CD14-positive monocyte (primary cell): ENCODE measurements around the gene KLHL40. TPM values are rescaled to one million over a fixed set of nuclear protein-coding genes. Genes with fewer than 3 reads are reported as not detected.

ENCODE experiments used
- DNase-seq, 3 donors: peaks; one replicate each; pipeline ENCODE4 v3.0.0-alpha.2; 2011 to 2022
- H2AFZ ChIP-seq: 2 replicates; pipeline ENCODE4 v1.6.0; 2012; ENCODE audit warnings: mild to moderate bottlenecking, low read depth, low read length, inconsistent platforms; ENCODE audit not compliant: insufficient read depth, poor library complexity, severe bottlenecking
- H3K27ac ChIP-seq, 2 donors: 1 replicate in 1 of 2; 2 replicates in 1 of 2; pipeline ENCODE4 v1.5.1; 2012 to 2013; ENCODE audit warnings: low read length in 2 of 2, control low read depth in 1 of 2, inconsistent platforms in 1 of 2, low read depth in 1 of 2, mild to moderate bottlenecking in 1 of 2
- H3K27me3 ChIP-seq, 2 donors: one replicate each; pipeline versions ENCODE4 v1.6.0 to v1.6.1; 2011 to 2013; ENCODE audit warnings: low read length in 2 of 2; ENCODE audit not compliant: control insufficient read depth in 2 of 2, insufficient read depth in 2 of 2
- H3K36me3 ChIP-seq, 2 donors: replicated peaks in 1 of 2; 1 replicate in 1 of 2; 2 replicates in 1 of 2; pipeline versions ENCODE4 v1.5.1 to v1.6.1; 2012 to 2013; ENCODE audit warnings: low read length in 2 of 2, control low read depth in 1 of 2, inconsistent platforms in 1 of 2, mild to moderate bottlenecking in 1 of 2; ENCODE audit not compliant: insufficient read depth in 2 of 2, control insufficient read depth in 1 of 2
- H3K4me1 ChIP-seq, 2 donors: 1 replicate in 1 of 2; 2 replicates in 1 of 2; pipeline versions ENCODE4 v1.5.1 to v1.6.1; 2012 to 2013; ENCODE audit warnings: low read length in 2 of 2, control low read depth in 1 of 2, inconsistent platforms in 1 of 2, mild to moderate bottlenecking in 1 of 2, moderate library complexity in 1 of 2; ENCODE audit not compliant: insufficient read depth in 2 of 2, control insufficient read depth in 1 of 2
- H3K4me2 ChIP-seq: replicated peaks from 2 replicates; pipeline ENCODE3; 2012; ENCODE audit warnings: low read length, moderate library complexity, mild to moderate bottlenecking; ENCODE audit not compliant: poor library complexity, severe bottlenecking; ENCODE audit errors: extremely low read depth
- H3K4me3 ChIP-seq, 3 experiments: fragments of 200-600 bp in 1 of 3; sonication (generic) in 1 of 3; replicated peaks in 1 of 3; 1 replicate in 2 of 3; 2 replicates in 1 of 3; pipeline ENCODE4 v1.5.1; 2011 to 2013; ENCODE audit warnings: low read length in 3 of 3, mild to moderate bottlenecking in 3 of 3, control low read depth in 2 of 3, low read depth in 2 of 3, inconsistent platforms in 1 of 3, moderate library complexity in 1 of 3
- H3K79me2 ChIP-seq: 2 replicates; pipeline ENCODE4 v1.6.0; 2012; ENCODE audit warnings: mild to moderate bottlenecking, control low read depth, inconsistent platforms, low read length, moderate library complexity; ENCODE audit not compliant: insufficient read depth
- H3K9ac ChIP-seq: 2 replicates; pipeline ENCODE4 v1.6.0; 2017; ENCODE audit warnings: low read length, mild to moderate bottlenecking; ENCODE audit not compliant: insufficient read depth, poor library complexity, severe bottlenecking
- H3K9me3 ChIP-seq, 2 donors: replicated peaks in 1 of 2; 1 replicate in 1 of 2; 2 replicates in 1 of 2; pipeline versions ENCODE4 v1.5.1 to v1.6.1; 2012 to 2013; ENCODE audit warnings: low read length in 2 of 2, control low read depth in 1 of 2; ENCODE audit not compliant: control insufficient read depth in 1 of 2, insufficient read depth in 1 of 2
- H4K20me1 ChIP-seq: 2 replicates; pipeline ENCODE4 v1.6.0; 2012; ENCODE audit warnings: mild to moderate bottlenecking, low read length, control low read depth, moderate library complexity; ENCODE audit not compliant: insufficient read depth
- H3K27ac Mint-ChIP-seq, 7 donors: one replicate each; pipeline ENCODE4 v1.8.0; 2020; ENCODE audit warnings: mild to moderate bottlenecking in 7 of 7, mixed read lengths in 7 of 7, moderate library complexity in 6 of 7, inconsistent platforms in 2 of 7
- H3K27me3 Mint-ChIP-seq, 3 donors: one replicate each; pipeline ENCODE4 v1.8.0; 2021 to 2022; ENCODE audit warnings: low read depth in 3 of 3, mild to moderate bottlenecking in 3 of 3, mixed read lengths in 3 of 3, moderate library complexity in 3 of 3, inconsistent platforms in 1 of 3
- H3K36me3 Mint-ChIP-seq, 2 donors: one replicate each; pipeline ENCODE4 v1.8.0; 2020; ENCODE audit warnings: mixed read lengths in 2 of 2, inconsistent platforms in 1 of 2, mild to moderate bottlenecking in 1 of 2
- H3K4me1 Mint-ChIP-seq: one replicate; pipeline ENCODE4 v1.8.0; 2020; ENCODE audit warnings: mild to moderate bottlenecking, mixed read lengths
- H3K4me3 Mint-ChIP-seq, 2 donors: one replicate each; pipeline ENCODE4 v1.8.0; 2020; ENCODE audit warnings: mild to moderate bottlenecking in 2 of 2, mixed read lengths in 2 of 2, moderate library complexity in 1 of 2
- H3K9me3 Mint-ChIP-seq, 7 donors: one replicate each; pipeline ENCODE4 v1.8.0; 2020 to 2022; ENCODE audit warnings: mixed read lengths in 7 of 7, mild to moderate bottlenecking in 6 of 7, moderate library complexity in 6 of 7, inconsistent platforms in 2 of 7
- WGBS: methylation state at CpG from one replicate; pipeline ENCODE4 v1.1.5; 2013; ENCODE audit warnings: missing lambda C conversion rate; ENCODE audit not compliant: insufficient coverage; 5-methylcytosine and 5-hydroxymethylcytosine counted together
- intact Hi-C, 2 donors: fragments of 100-400 bp; cut with micrococcal nuclease; formaldehyde crosslinking; loops; one replicate each; pipeline versions ENCODE4 v1.15.0 to v1.15.1; 2023
- polyA plus RNA-seq, 3 donors: library from polyadenylated mRNA; depleted of rRNA in 1 of 3; unstranded in 2 of 3; stranded (reverse) in 1 of 3; fragments of 300-500 nt in 2 of 3; fragments of >200 nt in 1 of 3; fragmentation: Illumina TruSeq in 2 of 3; gene quantifications; 1 replicate in 2 of 3; 2 replicates in 1 of 3; pipeline ENCODE4 v1.2.3, GENCODE V29; 2012 to 2021
- TF ChIP-seq, protein P1 (sequence below): fragments of 200-600 bp; IDR thresholded peaks from one replicate; pipeline ENCODE4 v1.8.0; 2022; ENCODE audit warnings: antibody characterized with exemption, mild to moderate bottlenecking

KLHL40 gene
- polyA plus RNA-seq, 3 donors, result not detected

DNA sequence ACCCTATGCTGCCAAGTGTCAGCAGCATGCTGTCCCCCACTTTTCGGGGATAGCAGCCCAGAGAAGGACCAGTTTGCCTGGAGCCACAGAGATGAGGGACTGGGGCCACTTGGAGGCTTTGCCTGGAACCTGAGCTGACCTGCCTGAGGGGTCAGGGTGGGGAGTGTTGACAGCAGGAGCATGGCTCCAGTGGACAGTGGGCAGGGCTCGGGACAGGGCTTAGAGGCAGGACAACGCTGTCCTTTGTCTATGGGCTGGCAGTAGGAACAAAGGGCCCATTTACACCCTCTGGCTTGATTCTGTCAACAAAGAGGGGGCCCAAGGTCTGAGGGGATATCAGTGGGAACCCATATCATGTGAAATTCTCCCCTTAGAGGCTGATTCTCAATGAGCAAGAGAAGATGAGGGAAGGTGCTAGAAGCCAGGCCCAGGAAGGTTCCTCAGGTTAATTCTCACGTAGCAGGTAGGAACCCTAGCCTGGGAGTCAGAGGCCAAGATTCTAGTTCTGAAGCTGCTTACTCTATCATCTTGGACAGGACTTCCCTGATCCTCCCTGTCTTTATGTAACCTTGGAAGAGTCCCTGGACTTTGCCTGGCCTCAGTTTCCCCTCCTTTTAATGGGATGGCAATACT lies 47.0 kb downstream of the KLHL40 start:
- DNase-seq, result no peak
- intact Hi-C loops, result no loop called here
- Histone ChIP-seq H3K36me3 (no peaks in the 10 kb centered on the region), H3K9me3 (no peaks in the 10 kb centered on the region), H3K79me2 (no peaks in the 10 kb centered on the region), H3K4me2 (no peak overlapping the region), H2AFZ (no peak overlapping the region), H3K9ac (no peak overlapping the region), H3K4me1 (no peaks in the 10 kb centered on the region), H3K27ac (no peak overlapping the region), H3K4me3 (no peak overlapping the region), H3K27me3 (no peaks in the 10 kb centered on the region), H4K20me1 (no peaks in the 10 kb centered on the region)
- H3K27ac Mint-ChIP-seq, result peak overlapping the region in 1 of 7 donors; percentile 64
- peaks cover 0 to 5% (median 0%) of the 10 kb centered on the region in 7 donors for H3K9me3 Mint-ChIP-seq
- 98% methylated on average over 4 of the region's 4 CpGs for WGBS
- no peaks in the 10 kb centered on the region for H3K36me3 Mint-ChIP-seq
- H3K4me3 Mint-ChIP-seq, result no peak overlapping the region
- peaks cover 1 to 9% (median 5%) of the 10 kb centered on the region in 3 donors for H3K27me3 Mint-ChIP-seq
- TF ChIP-seq, protein P1, sequence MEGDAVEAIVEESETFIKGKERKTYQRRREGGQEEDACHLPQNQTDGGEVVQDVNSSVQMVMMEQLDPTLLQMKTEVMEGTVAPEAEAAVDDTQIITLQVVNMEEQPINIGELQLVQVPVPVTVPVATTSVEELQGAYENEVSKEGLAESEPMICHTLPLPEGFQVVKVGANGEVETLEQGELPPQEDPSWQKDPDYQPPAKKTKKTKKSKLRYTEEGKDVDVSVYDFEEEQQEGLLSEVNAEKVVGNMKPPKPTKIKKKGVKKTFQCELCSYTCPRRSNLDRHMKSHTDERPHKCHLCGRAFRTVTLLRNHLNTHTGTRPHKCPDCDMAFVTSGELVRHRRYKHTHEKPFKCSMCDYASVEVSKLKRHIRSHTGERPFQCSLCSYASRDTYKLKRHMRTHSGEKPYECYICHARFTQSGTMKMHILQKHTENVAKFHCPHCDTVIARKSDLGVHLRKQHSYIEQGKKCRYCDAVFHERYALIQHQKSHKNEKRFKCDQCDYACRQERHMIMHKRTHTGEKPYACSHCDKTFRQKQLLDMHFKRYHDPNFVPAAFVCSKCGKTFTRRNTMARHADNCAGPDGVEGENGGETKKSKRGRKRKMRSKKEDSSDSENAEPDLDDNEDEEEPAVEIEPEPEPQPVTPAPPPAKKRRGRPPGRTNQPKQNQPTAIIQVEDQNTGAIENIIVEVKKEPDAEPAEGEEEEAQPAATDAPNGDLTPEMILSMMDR, result no peak
- H3K4me1 Mint-ChIP-seq, result no peaks in the 10 kb centered on the region

DNA sequence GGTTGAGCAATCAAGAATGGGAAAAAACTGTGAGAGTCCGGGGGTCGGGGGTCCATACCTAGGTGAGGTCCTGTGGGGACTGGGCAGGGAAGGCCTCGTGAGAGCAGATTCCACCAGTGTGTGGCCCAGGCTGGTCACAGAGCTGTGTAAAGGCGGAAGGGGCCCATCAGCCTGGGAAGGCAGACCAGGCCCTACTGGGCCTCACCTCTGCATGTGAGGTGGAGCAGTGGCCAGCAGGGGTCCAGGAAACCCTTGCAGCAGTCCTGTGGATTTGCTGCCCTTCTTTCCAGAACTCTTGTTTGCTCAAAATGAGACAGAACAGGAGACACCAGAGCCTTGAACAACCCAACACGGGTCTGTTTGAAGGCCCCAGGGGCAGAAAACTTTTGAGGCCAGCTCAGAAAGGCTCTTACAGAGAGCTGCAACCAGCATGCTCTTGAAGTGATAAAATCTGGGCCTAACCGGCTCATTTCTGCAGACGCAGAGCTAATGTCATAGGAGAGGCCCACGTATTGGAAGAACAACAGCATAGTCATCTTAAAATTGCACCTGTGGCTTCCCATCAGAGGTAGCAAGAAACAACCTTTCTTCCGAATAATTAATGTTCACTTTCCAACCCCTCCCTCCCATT lies 47.6 kb downstream of the KLHL40 start:
- Histone ChIP-seq H4K20me1 (no peaks in the 10 kb centered on the region), H3K27ac (no peak overlapping the region), H3K9ac (no peak overlapping the region), H3K4me1 (no peaks in the 10 kb centered on the region), H3K9me3 (no peaks in the 10 kb centered on the region), H2AFZ (no peak overlapping the region), H3K4me2 (no peak overlapping the region), H3K36me3 (no peaks in the 10 kb centered on the region), H3K4me3 (no peak overlapping the region), H3K27me3 (no peaks in the 10 kb centered on the region), H3K79me2 (no peaks in the 10 kb centered on the region)
- peak overlapping the region in 1 of 7 donors; percentile 66 for H3K27ac Mint-ChIP-seq
- TF ChIP-seq, protein P1, result no peak
- H3K27me3 Mint-ChIP-seq, result peaks cover 0 to 6% (median 5%) of the 10 kb centered on the region in 3 donors
- no peaks in the 10 kb centered on the region for H3K4me1 Mint-ChIP-seq
- WGBS, result 92% methylated on average over 8 of the region's 9 CpGs
- H3K36me3 Mint-ChIP-seq, result no peaks in the 10 kb centered on the region
- H3K4me3 Mint-ChIP-seq, result no peak overlapping the region
- intact Hi-C loops, result no loop called here
- peaks cover 0 to 5% (median 0%) of the 10 kb centered on the region in 7 donors for H3K9me3 Mint-ChIP-seq
- no peak for DNase-seq
